Activated CD4-positive, alpha-beta T cell treated with anti-CD3 and anti-CD28 coated beads, Interleukin-2, amount 10 ng/mL, durations not matched to agents 24 days and 14 days (primary cell): Measurements from ENCODE around the gene VAV3. TPM values are rescaled to one million over a fixed set of nuclear protein-coding genes. Genes with fewer than 3 reads are reported as not detected.

Experiments used
- DNase-seq: peaks from one replicate; pipeline ENCODE4 v3.0.0; 2022
- H3K27ac Mint-ChIP-seq: one replicate; pipeline ENCODE4 v1.8.0; 2022; ENCODE audit warnings: mild to moderate bottlenecking, mixed read lengths
- H3K27me3 Mint-ChIP-seq: one replicate; pipeline ENCODE4 v1.8.0; 2022; ENCODE audit warnings: mixed read lengths
- H3K36me3 Mint-ChIP-seq: one replicate; pipeline ENCODE4 v1.8.0; 2022; ENCODE audit warnings: low read depth, mild to moderate bottlenecking, mixed read lengths
- H3K4me1 Mint-ChIP-seq: one replicate; pipeline ENCODE4 v1.8.0; 2021; ENCODE audit warnings: mixed read lengths
- H3K4me3 Mint-ChIP-seq: one replicate; pipeline ENCODE4 v1.8.0; 2022; ENCODE audit warnings: mild to moderate bottlenecking, moderate library complexity, mixed read lengths
- H3K9me3 Mint-ChIP-seq: one replicate; pipeline ENCODE4 v1.8.0; 2021; ENCODE audit warnings: mixed read lengths
- intact Hi-C: fragments of 100-400 bp; cut with micrococcal nuclease; formaldehyde crosslinking; loops from one replicate; pipeline ENCODE4 v1.15.1; 2023
- total RNA-seq: library from RNA; stranded (reverse); gene quantifications from 2 replicates; pipeline ENCODE4 v1.2.3, GENCODE V29; 2022

The VAV3 gene
- total RNA-seq, 1 donor from 2014 or later, result 5.5 TPM

DNA sequence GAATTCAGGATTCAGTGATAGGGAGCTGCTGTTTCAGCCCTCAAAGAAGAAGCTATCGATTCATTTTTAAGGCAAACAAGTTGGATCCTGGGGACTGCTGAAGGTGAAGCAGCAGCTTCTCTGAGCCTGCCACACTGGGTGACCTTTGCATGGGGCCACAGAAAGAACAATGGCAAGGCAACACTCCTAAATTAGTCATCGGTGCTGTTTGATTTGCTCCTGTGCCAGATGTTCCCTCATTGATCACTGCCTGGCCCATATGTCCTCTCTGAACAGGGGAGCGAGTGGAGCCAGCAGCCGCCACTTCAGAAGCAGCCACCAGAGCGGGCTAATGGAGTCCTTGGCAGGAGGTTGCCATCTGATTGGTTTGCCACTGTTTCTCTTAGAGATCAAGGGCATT, 432.7 kb downstream of the VAV3 start:
- H3K27me3 Mint-ChIP-seq, result peaks cover 5% of the 10 kb centered on the region
- H3K36me3 Mint-ChIP-seq, result no peaks in the 10 kb centered on the region
- no peak for DNase-seq
- intact Hi-C loops, result no loop called here
- H3K4me3 Mint-ChIP-seq, result no peak overlapping the region
- no peak overlapping the region for H3K27ac Mint-ChIP-seq
- H3K4me1 Mint-ChIP-seq, result no peaks in the 10 kb centered on the region
- H3K9me3 Mint-ChIP-seq, result no peaks in the 10 kb centered on the region

DNA sequence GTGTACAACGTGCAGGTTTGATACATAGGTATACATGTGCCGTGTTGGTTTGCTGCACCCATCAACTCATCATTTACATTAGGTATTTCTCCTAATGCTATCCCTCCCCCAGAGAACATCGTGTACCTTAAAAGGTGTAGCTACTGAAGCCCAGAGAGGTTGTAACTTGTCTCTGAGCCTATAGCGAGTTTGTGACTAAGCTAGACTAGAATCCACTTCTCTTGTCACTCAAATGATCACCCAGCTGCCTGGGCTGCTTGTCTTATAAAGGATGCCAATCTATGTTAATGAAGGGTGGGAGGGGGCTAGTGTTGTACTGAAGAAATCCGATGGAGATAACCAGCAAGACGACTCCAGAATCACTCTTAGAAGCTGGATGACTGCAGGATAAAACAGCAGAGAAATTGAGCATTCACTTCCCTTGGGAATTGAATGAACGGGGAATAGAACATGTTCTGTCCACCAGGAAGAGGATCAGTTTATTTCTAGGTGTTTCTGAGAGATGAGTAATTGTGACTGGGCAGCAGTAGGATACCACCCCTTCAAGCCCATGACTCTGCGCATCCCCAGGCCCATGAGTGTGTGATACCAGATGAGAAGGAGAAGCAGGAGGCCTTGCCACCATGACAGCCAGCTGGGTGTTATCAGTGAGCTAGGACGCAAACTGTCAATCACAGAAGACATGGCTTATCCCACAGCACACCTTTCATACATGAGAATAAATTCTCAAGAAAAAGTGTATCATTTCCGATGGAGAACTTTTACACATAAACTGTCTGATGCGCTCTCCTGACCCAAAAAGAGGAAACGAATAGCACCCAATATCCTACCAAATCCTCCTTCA, 433.7 kb downstream of the VAV3 start:
- no peak overlapping the region for H3K27ac Mint-ChIP-seq
- no peaks in the 10 kb centered on the region for H3K4me1 Mint-ChIP-seq
- no peaks in the 10 kb centered on the region for H3K9me3 Mint-ChIP-seq
- H3K27me3 Mint-ChIP-seq, result peaks cover 5% of the 10 kb centered on the region
- intact Hi-C loops, result no loop called here
- no peaks in the 10 kb centered on the region for H3K36me3 Mint-ChIP-seq
- DNase-seq, result no peak
- H3K4me3 Mint-ChIP-seq, result no peak overlapping the region

DNA sequence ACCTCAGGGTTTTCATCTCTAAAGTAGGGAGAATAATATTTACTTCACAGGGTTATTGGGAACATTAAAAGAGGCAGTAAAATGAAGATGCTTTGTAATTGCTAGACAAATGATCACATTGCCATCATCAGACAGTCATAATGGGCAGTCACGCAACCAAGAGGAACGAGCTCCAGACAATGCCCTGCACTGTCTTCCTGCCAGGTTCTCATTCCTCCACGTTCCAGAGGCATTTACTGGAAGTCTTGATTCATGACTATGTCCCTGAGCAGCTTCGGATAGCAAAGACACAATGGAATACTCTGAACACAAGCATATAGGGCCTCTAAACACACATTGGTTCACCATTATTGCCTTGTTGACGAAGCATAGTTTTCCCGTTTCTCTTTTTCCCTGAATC, 434.4 kb downstream of the VAV3 start:
- H3K27ac Mint-ChIP-seq, result no peak overlapping the region
- intact Hi-C loops, result no loop called here
- H3K4me3 Mint-ChIP-seq, result no peak overlapping the region
- H3K9me3 Mint-ChIP-seq, result no peaks in the 10 kb centered on the region
- H3K4me1 Mint-ChIP-seq, result no peaks in the 10 kb centered on the region
- H3K27me3 Mint-ChIP-seq, result peaks cover 5% of the 10 kb centered on the region
- no peak for DNase-seq
- no peaks in the 10 kb centered on the region for H3K36me3 Mint-ChIP-seq

- Mint-ChIP-seq H3K27me3 (peaks cover 5% of the 10 kb centered on the region), H3K4me1 (no peaks in the 10 kb centered on the region), H3K4me3 (no peak overlapping the region), H3K27ac (no peak overlapping the region), H3K36me3 (no peaks in the 10 kb centered on the region), H3K9me3 (no peaks in the 10 kb centered on the region)
- intact Hi-C loops, result loop anchor here (2.0 kb wide), 1 partner anchor 99 kb away; no protein-coding TSS in a partner anchor
- peak; percentile 64 for DNase-seq
Observed at GRCh38 chr1:107529511-107530149, 435.4 kb downstream of the VAV3 start.

GRCh38 chr1:107526524-107527198, 438.3 kb downstream of the VAV3 start:
- no peaks in the 10 kb centered on the region for H3K36me3 Mint-ChIP-seq
- no peak overlapping the region for H3K27ac Mint-ChIP-seq
- no peak for DNase-seq
- H3K9me3 Mint-ChIP-seq, result peaks cover 4% of the 10 kb centered on the region
- no peak overlapping the region for H3K4me3 Mint-ChIP-seq
- H3K4me1 Mint-ChIP-seq, result no peaks in the 10 kb centered on the region
- intact Hi-C loops, result no loop called here
- peaks cover 5% of the 10 kb centered on the region for H3K27me3 Mint-ChIP-seq

DNA sequence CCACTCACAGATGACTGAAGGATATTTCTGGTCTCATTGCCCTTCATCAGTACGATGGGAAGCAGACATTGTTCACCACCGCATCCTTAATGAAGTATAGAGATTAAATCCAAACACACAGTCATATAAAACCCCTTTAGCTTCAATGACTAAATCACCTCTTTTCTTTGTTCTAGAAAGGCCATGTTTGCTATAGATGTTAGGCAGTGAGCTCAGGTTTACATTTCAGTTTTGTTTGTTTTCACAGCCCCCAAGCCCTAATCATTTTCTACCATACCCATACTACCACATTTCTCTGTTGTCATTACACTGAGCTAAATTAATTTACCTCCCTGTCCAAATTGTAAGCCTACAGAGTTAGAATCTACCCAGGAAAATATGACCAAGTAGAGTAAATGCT, 439.0 kb downstream of the VAV3 start:
- peaks cover 4% of the 10 kb centered on the region for H3K9me3 Mint-ChIP-seq
- no peak overlapping the region for H3K27ac Mint-ChIP-seq
- DNase-seq, result no peak
- H3K27me3 Mint-ChIP-seq, result peaks cover 5% of the 10 kb centered on the region
- H3K36me3 Mint-ChIP-seq, result no peaks in the 10 kb centered on the region
- H3K4me3 Mint-ChIP-seq, result no peak overlapping the region
- no peaks in the 10 kb centered on the region for H3K4me1 Mint-ChIP-seq
- intact Hi-C loops, result no loop called here

DNA sequence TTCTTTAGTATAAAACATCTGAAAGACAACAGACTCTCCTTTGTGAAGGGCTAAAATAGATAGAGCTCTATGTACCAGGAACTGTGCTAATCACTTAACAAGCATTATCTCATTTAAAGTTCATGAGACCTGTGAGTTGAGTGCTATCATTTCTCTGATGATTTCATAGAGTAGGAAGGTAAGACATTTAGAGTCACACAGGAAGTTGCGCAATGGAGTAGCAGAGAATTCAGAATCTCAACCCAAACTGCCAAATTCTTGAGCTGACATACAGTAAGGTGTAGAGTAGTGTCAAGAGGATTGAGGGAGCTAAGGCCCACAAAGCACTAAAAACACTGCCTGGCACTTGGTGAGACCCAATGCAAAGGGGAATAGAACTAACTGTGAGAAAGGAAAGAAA, 439.8 kb downstream of the VAV3 start:
- no peak for DNase-seq
- Mint-ChIP-seq H3K9me3 (peaks cover 4% of the 10 kb centered on the region), H3K27ac (no peak overlapping the region), H3K27me3 (peaks cover 4% of the 10 kb centered on the region), H3K36me3 (no peaks in the 10 kb centered on the region), H3K4me1 (no peaks in the 10 kb centered on the region), H3K4me3 (no peak overlapping the region)
- intact Hi-C loops, result no loop called here

DNA sequence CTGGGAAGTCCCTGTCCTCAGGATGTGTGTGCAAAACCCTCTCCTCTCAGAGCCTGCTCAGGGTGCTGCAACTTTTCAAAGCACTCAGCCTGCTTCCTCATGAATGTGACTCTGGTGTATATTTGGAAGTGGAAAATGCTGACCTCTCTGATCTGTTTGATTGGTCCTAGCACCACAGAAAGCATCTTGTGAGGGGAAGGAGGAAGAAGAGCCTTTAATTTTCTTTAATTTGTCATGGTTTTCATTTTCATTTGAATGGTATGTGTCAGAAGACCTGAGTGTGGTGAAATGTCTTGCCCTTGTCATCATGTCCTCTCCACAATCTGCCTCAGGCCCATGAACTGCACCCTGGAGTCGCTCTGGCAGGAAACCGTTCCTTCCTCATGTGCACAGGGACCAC, 440.7 kb downstream of the VAV3 start:
- intact Hi-C loops, result no loop called here
- H3K9me3 Mint-ChIP-seq, result peaks cover 4% of the 10 kb centered on the region
- DNase-seq, result no peak
- no peaks in the 10 kb centered on the region for H3K36me3 Mint-ChIP-seq
- no peaks in the 10 kb centered on the region for H3K4me1 Mint-ChIP-seq
- peaks cover 4% of the 10 kb centered on the region for H3K27me3 Mint-ChIP-seq
- no peak overlapping the region for H3K27ac Mint-ChIP-seq
- H3K4me3 Mint-ChIP-seq, result no peak overlapping the region

DNA sequence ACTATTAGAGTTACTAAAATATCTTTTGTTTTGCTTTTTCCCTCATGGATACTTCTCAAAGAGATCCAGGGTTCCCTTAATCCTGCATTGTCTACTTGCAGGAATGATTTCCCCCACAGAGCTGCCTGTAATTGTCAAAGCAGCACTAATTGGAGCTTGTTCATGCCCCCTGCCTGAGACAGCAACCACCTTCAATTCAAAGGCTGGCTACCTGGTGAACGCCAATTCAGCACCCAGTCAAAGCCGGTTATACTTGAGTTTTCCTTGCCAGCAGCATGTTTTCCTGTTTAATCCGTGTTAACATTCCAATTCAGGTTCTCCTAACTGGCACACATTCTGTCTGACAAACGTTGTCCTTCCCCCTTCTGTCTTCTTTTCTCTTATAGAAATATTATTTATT, 441.2 kb downstream of the VAV3 start:
- peaks cover 4% of the 10 kb centered on the region for H3K27me3 Mint-ChIP-seq
- DNase-seq, result no peak
- no peaks in the 10 kb centered on the region for H3K4me1 Mint-ChIP-seq
- peaks cover 4% of the 10 kb centered on the region for H3K9me3 Mint-ChIP-seq
- no peaks in the 10 kb centered on the region for H3K36me3 Mint-ChIP-seq
- H3K27ac Mint-ChIP-seq, result no peak overlapping the region
- intact Hi-C loops, result no loop called here
- H3K4me3 Mint-ChIP-seq, result no peak overlapping the region

GRCh38 chr1:107523061-107523460, 441.9 kb downstream of the VAV3 start:
- H3K27ac Mint-ChIP-seq, result no peak overlapping the region
- H3K9me3 Mint-ChIP-seq, result peaks cover 4% of the 10 kb centered on the region
- H3K4me3 Mint-ChIP-seq, result no peak overlapping the region
- intact Hi-C loops, result no loop called here
- H3K27me3 Mint-ChIP-seq, result peaks cover 3% of the 10 kb centered on the region
- no peaks in the 10 kb centered on the region for H3K36me3 Mint-ChIP-seq
- no peak for DNase-seq
- H3K4me1 Mint-ChIP-seq, result no peaks in the 10 kb centered on the region

Other genes starting within 250 kb of the VAV3 start
- 16.9 and 18.4 TPM in 2 replicates for gene SLC25A24, start 235.2 kb upstream of the VAV3 start, total RNA-seq